ENCODE measurements around the gene HCLS1.
"Not testable (repeated sequence)": the region's sequence is repeated elsewhere in the genome, so short reads cannot be mapped to it uniquely, and the experiment has no call there.

Gene HCLS1

GRCh38 chr3:121660356-121661171 is at the start of gene HCLS1:
Gene HCLS1 (minus strand): TSS chr3:121660903. CDS start chr3:121658347, 2,556 bp downstream.
- no peak for DNase-seq (ENCODE audit: low spot score)

- no peak for DNase-seq (ENCODE audit: low spot score)
Observed at GRCh38 chr3:121710347-121710746, 49.6 kb upstream of the HCLS1 start.

- no peak for DNase-seq (ENCODE audit: low spot score)
Observed at GRCh38 chr3:121707531-121708273, 47.0 kb upstream of the HCLS1 start.

DNA sequence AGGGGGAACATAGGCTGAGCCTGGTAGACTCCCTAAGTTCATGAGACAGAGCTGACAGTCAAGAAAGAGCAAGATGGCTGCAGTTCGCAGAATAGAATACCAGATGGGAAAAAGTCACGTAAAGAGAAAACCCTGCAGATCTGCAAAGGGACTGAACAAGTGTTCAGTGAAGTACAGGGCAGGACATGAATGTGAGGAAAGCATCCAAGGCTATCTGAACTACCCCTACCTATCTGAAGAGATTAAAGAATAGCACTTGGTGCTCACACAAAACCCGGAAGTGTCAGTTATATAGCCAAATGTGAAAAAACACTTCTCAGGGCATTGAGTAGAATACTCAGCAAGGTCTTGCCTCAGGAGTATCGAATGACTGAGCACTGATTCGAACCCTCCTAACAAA is 44.8 kb upstream of the HCLS1 start:
- no peak for DNase-seq (ENCODE audit: low spot score)

DNA sequence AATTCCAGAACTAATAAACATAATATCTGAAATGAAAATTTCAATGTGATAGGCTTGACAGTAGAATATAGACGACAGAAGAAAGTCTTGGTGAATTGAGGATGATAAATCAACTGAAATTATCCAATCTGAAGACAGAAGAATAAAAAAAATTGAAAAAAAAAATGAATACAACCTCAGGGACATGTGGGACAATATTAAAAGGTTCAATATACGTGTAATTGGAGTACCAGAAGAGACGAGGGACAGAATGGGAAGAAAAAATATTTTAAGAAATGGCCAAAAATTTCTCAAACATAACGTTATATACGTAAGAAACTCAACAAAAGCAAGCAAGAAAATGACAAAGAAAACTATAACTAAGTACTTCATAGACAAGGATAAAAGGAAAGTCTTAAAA is 43.3 kb upstream of the HCLS1 start:
- DNase-seq (ENCODE audit: low spot score), result no peak

DNA sequence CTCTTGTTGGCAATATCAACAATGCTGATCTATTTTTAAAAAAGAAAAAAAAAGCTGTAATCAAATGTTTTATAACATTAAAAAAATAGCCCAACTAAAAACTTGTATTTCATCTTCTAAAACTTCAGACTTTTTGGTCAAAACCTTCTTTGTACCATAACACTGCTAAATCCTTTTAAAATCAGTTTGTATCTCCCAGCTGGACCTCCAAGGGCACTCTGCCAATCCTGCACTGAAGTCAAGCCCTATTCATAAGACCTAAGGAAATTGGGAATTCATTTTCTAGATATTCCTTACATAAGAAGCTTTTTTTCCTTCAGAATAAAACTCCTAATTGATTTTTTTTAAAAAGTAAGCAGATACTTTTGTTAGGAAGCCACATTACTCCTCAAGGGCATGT is 38.2 kb upstream of the HCLS1 start:
- DNase-seq (ENCODE audit: low spot score), result no peak

DNA sequence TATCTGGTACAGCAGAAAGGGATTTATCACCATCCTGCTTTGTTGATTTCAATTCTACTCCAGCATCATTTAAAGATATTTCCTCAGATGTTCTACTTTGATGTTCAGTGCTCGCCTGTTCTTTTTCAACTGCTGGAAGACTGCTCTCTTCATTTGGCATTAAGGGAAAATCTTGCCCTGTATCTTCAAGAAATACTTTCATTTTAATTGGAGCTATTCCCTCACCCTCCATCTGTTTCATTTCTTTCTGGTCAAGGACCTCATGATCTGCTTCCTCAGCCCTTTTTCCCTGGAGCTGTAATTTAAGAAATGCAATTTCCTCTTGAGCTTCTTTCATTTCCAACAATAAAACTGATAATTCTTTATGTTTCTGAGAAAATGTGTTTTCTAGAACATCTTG is 37.8 kb upstream of the HCLS1 start:
- no peak for DNase-seq (ENCODE audit: low spot score)

GRCh38 chr3:121696186-121696585 is 35.5 kb upstream of the HCLS1 start:
- DNase-seq (ENCODE audit: low spot score), result no peak

- no peak for DNase-seq (ENCODE audit: low spot score)
Observed at GRCh38 chr3:121692010-121692699, 31.5 kb upstream of the HCLS1 start.

- no peak for DNase-seq (ENCODE audit: low spot score)
Observed at GRCh38 chr3:121690777-121691405, 30.2 kb upstream of the HCLS1 start.

- not testable (repeated sequence) for DNase-seq (ENCODE audit: low spot score)
Observed at GRCh38 chr3:121688747-121689146, 28.0 kb upstream of the HCLS1 start.

DNA sequence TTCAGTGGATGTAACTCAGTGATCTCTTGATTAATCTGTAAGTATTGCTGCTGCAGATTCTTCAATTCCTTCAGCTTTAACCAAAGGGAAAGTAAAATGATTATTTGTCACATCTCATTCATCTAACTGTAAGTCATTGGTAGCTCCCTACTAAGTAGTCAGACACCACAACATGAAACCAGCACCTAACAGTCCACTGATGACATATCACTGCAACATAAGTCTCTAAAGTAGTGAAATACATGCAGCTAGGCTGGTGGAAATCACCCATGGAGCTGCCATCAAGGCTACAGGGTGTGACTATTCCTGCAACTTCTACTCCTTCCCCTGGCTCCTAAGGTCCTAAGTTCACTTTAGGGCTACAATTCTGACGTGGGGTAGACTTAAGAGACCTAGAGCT is 21.1 kb upstream of the HCLS1 start:
- no peak for DNase-seq (ENCODE audit: low spot score)

GRCh38 chr3:121677141-121677540 is 16.4 kb upstream of the HCLS1 start:
- no peak for DNase-seq (ENCODE audit: low spot score)

GRCh38 chr3:121670676-121671075 is 10.0 kb upstream of the HCLS1 start:
- DNase-seq (ENCODE audit: low spot score), result no peak

GRCh38 chr3:121667333-121667732 is 6.6 kb upstream of the HCLS1 start:
- no peak for DNase-seq (ENCODE audit: low spot score)

GRCh38 chr3:121665488-121665887 is 4.8 kb upstream of the HCLS1 start:
- no peak for DNase-seq (ENCODE audit: low spot score)

DNA sequence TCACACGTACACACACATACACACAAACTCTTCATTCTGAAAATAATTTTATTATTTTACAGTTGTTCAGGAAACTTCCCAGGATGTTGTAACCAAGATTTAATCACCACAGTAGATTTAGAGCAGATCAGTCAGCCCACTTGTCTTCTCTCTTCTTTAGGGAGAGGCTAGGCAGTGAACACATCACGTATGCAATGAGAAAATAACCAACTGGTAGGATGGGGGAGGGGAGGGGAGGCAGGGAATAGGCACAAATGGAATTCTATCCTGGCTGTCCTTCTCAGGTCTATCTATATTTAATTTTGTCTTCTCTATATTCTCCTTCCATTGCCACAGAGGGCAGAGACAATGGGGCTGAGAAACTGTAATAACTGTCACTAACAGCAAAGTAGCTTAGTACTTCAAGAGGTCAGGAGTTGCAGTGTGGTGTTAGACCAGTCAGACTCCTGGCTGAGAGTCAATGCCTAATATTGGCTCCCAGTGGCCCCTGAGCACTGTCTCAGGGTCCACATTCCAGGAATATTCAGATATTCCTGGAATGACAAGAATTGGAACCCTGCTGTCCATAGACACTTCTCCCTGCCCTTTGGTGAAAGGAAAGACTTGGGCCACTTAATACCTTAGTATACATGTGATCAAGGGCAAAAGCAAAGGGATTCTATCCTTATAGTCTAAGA is 2.6 kb upstream of the HCLS1 start:
- DNase-seq (ENCODE audit: low spot score), result no peak

- no peak for DNase-seq (ENCODE audit: low spot score)
Observed at GRCh38 chr3:121662742-121663141, 2.0 kb upstream of the HCLS1 start.

- DNase-seq (ENCODE audit: low spot score), result no peak
Observed at GRCh38 chr3:121661376-121661775, 673 bp upstream of the HCLS1 start.

GRCh38 chr3:121659586-121659985 is 1.1 kb downstream of the HCLS1 start:
- DNase-seq (ENCODE audit: low spot score), result no peak

DNA sequence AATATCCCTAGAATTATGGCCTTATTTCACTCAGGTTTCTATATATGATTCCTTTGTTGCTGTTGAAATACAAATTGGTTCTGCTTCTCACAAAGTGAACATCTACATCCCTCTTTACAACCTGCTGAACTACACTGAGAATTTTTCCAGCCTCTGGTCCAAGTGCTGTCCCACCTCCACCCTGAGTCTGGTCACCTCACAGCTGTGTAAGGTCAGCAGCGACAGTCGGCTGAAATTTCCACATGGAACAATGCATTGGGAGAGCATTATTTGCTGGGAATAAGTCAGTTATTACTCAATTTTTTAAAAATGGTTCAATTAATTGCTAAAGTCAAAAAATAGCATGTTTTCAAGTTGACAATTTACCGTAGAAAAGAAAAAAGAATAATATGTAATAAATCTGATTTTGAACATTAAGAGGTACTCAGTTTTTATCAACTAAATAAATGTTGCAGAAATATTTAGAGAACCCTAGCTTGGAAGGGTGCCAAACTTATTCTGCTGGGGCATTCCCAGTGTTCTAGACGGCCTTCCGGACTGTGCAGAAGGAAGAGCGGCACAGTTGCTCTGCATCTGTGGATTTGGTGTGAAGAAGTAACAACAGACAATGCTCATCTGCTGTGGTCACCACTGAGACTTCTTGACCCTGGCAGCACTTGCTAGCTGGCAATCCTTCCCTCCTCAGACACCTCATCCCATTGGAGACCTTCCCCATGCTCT is 1.8 kb downstream of the HCLS1 start:
- no peak for DNase-seq (ENCODE audit: low spot score)

Data from kidney tubule cell (primary cell).